Activated CD4-positive, alpha-beta T cell treated with anti-CD3 and anti-CD28 coated beads, Interleukin-2, amount 50 U/mL, for 48 hours (primary cell): ENCODE data around the gene GMFB.

Experiments
- DNase-seq, 2 experiments: peaks; one replicate each; pipeline ENCODE4 v3.0.0-alpha.2; 2020

Gene GMFB

GRCh38 chr14:54425068-54425467 lies 63.7 kb downstream of the GMFB start:
- no peak for DNase-seq
